ELR (cell line): ENCODE results near the gene ICAM4.
"Not testable (repeated sequence)": the region's sequence is repeated elsewhere in the genome, so short reads cannot be mapped to it uniquely, and the experiment has no call there.

Experiments
- DNase-seq: peaks from one replicate; pipeline ENCODE4 v3.0.0-alpha.2; 2015; ENCODE audit warnings: low read depth

ICAM4 gene

GRCh38 chr19:10318807-10319682 lies 32.3 kb downstream of the ICAM4 start:
- no peak for DNase-seq

GRCh38 chr19:10320602-10321416 lies 34.1 kb downstream of the ICAM4 start:
- no peak for DNase-seq

GRCh38 chr19:10321417-10321797 lies 34.7 kb downstream of the ICAM4 start:
- no peak for DNase-seq

- no peak for DNase-seq
Observed at GRCh38 chr19:10321874-10322835, 35.4 kb downstream of the ICAM4 start.

GRCh38 chr19:10325732-10326131 lies 39.0 kb downstream of the ICAM4 start:
- no peak for DNase-seq

- no peak for DNase-seq
Observed at GRCh38 chr19:10327793-10328192, 41.0 kb downstream of the ICAM4 start.

- no peak for DNase-seq
Observed at GRCh38 chr19:10328558-10329429, 42.0 kb downstream of the ICAM4 start.

- DNase-seq = no peak
Observed at GRCh38 chr19:10329555-10329954, 42.8 kb downstream of the ICAM4 start.

- no peak for DNase-seq
Observed at GRCh38 chr19:10332158-10332964, 45.6 kb downstream of the ICAM4 start.

- DNase-seq = peak; percentile 99
Observed at GRCh38 chr19:10332965-10333757, 46.4 kb downstream of the ICAM4 start, which contains the start of gene RAVER1. RAVER1 (minus strand) TSS chr19:10333529; CDS start chr19:10333507, 22 bp downstream.

GRCh38 chr19:10333758-10334587 lies 47.2 kb downstream of the ICAM4 start:
- DNase-seq = peak; percentile 38

GRCh38 chr19:10334588-10335351 lies 48.0 kb downstream of the ICAM4 start:
- DNase-seq = peak; percentile 98

- no peak for DNase-seq
Observed at GRCh38 chr19:10335352-10335985, 48.7 kb downstream of the ICAM4 start.

- DNase-seq = not testable (repeated sequence)
Observed at GRCh38 chr19:10336725-10337124, 50.0 kb downstream of the ICAM4 start.
